HG02938 (cell line): ENCODE measurements around the gene MAP4K2.
A peak's percentile ranks its signal among the peaks of the same experiment; 100 is the strongest.
"Not testable (repeated sequence)": the region's sequence is repeated elsewhere in the genome, so short reads cannot be mapped to it uniquely, and the experiment has no call there.

Experiments
- ATAC-seq: cut with Tn5 transposase; IDR thresholded peaks from one replicate; pipeline ENCODE4 v1.9.1; 2021; ENCODE audit warnings: mild to moderate bottlenecking, moderate library complexity; ENCODE audit not compliant: unreplicated experiment

Gene MAP4K2

DNA sequence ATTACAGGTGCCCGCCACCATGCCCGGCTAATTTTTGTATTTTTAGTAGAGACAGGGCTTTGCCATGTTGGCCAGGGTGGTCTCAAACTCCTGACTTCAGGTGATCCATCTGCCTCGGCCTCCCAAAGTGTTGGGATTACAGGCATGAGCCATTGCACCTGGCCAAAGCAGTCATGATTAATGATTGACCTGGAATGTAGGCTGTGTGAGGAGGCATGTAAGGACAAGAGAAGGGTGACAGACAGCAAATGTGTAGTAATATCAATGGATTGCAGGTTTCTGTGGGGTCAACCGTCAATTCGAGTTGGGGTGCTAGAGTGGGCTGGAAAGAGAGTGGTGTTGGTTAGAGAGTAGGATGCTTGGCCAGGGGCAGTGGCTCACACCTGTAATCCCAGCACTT is 12.4 kb upstream of the MAP4K2 start:
- not testable (repeated sequence) for ATAC-seq

DNA sequence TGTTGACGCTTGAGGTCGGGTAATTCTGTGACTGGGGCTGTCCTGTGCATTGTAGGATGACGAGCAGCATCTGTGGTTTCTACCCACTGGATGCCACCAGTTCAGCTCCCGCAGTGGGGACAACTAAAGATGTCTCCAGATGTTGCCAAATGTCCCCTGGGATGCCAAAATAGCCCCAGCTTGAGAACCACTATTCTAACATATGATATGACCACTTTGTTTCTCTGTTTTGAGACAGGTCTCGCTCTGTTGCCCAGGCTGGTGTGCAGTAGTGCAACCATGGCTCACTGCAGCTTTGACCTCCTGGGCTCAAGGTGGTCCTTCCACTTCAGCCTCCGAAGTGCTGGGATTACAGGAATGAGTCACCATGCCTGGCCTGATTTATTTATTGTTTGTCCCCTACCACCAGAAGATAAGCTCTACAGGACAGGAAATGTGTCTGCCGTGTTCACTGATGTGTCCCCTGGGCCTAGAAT is 11.7 kb upstream of the MAP4K2 start:
- ATAC-seq, result peak; percentile 53

DNA sequence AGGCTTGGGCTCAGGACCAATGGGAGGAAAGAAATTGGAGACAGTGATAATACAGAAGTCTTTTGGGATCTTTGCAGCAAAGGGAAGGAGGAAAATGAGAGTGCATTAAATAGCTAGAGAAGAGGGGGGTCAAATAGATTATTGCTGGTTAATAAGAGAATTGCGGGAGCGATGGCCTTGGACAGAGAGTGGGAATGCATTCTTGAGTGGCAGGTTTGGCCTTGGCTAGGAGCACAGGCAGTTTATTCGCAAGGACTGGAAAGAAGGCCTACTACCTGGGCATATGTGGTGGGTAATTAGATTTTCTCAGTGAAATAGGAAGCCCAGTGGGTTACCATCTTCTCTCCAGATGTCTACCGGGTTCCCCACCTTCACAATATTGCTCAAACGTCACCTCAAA is 10.8 kb upstream of the MAP4K2 start:
- no peak for ATAC-seq

DNA sequence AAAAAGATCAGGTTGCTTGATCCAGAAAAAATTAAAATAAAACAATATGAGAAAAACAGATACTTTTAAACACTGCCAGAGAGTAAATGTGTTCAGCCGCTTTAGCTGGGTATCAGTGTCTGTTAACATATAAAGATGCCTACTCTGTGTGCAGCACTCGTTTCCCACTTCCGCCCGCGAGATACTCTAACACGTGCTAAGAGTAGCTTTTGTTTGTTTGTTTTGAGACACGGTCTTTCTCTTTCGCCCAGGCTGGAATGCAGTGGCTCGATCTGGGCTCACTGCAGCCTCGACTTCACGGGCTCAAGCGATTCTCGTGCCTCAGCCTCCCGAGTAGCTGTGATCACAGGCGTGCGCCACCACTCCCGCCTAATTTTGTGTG is 7.9 kb upstream of the MAP4K2 start:
- ATAC-seq, result peak; percentile 9

DNA sequence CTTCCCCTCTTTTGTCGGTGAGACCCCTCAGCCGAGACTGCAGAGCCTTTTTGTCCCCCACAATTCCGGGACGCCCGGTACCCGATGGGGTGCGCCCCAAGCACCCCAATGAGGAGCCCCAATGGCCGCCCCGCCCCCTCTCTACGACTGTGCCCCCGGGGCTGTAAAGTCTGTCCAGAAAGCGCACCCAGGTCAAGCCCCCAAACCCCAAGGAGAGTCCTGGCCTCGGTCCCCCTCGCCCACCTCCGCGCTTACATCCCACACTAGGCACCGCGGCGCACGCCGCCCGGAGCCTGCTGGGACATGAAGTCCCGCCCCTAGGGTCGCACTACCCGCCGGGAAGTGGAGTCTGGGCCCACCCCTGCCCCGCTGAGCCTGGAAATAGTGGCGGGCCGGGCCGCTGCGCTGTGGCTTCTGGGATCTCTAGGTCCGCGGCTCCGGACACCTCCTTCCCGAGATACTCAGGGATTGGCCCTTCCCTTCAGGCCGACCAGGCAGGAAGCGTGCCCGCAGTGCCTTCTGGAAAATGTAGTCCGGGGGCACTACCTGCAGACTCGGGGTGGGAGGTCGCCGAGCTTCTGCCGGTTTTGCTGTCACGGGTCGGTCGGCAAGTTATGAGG is 7.4 kb upstream of the MAP4K2 start, which contains the start of gene MEN1:
TSS of gene MEN1 (minus strand) at position 281 of the 620 bp plus-strand sequence. CDS start 442 bp downstream, outside the sequence.
- peak; percentile 45 for ATAC-seq

DNA sequence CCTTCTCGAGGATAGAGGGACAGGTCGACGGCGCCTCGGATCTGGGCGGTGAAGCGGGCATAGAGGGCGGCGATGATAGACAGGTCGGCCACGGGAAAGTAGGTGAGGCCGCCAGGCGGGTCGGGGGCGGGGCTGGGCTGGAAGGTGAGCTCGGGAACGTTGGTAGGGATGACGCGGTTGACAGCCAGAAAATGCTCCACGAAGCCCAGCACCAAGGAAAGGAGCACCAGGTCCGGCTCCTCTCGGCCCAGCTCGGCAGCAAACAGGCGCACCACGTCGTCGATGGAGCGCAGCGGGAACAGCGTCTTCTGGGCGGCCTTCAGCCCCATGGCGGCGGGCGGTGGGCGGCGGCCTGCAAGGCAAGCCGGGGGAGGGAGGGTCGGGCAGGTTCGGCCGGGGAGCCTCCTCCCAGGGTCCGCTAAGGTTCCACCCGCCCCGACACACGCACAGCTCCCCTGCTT is 6.8 kb upstream of the MAP4K2 start:
- ATAC-seq, result no peak

DNA sequence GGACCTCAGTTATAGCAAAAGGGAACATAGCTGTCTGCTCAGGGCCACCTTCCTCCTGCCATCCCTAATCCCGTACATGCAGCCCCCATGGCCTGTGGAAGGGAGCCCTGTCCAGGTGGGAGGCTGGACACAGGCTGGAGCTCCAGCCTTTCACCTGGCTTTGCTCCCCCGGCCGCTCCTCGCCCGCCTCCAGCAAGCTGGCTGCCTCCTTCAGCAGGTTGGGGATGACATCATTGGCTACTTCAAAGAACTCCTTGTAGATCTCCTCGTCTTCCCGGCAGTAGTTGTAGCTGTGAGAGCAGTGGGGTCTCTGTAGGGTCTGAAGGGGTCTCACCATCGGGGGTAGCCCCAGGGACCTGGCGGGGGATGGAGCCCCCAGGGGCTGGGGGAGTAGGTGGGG is 2.5 kb upstream of the MAP4K2 start:
- ATAC-seq, result no peak

DNA sequence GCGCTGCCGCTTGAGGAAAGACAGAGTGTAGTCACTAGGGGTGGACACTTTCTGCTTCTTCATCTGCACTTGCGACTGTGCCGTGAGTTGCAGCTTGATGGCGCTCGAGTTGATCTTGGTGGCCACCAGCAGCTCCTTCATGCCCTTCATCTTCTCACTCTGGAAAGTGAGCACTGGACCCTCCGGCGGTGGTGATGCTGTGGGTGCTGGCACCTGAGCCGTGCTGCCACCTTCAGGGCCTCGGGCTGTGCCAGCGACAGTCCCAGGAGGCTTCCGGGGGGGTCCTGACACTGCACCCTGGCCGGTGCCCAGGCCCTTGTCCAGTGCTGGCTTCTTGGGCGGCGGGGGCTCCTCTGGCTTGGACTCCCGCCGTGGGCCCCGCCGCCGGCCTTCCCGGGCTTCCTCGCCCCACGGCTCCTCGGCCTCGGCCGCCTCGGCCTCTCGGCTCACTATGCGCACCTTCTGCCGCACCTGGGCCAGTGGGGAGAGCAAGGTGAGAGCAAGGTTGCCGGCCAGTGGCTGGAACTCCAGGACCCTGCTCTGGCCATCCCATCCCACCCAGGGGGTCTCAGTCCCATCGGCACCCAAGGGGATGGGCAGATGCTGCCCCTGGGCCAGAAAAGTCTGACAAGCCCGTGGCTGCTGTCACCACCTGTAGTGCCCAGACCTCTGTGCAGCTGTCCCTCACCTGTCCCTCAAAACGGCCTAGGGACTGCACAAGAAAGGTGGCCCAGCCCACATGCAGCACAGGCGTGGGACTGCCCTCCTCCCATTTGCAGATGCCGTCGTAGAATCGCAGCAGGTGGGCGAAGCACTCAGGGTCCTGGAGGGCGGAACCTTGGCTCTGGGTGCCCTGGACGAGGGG is 1.6 kb upstream of the MAP4K2 start:
- no peak for ATAC-seq

DNA sequence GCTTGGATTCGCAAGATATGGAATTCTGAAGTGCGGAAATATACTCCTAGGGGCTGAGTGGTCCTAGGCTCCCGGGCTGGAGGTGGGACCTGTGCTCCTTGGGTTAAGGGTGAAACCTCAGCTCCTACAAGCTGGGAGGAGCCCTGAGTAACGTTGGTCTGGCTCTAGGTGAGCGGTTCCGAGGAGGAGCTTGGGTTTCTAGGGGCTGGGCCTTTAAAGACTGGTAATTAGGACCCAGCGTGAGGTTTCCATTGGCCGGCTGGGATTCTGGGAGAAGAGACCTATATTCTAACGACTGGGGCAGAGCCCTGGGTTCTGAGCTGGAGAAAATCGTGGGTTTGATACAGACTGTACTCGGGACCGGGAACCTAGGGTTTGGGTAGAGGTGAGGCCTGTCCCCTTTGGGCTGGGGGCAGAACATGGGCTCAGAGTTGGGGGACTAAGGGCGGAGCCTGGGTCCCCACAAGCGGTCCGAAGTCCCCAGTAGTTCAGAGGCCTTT is 882 bp upstream of the MAP4K2 start:
- ATAC-seq, result no peak

DNA sequence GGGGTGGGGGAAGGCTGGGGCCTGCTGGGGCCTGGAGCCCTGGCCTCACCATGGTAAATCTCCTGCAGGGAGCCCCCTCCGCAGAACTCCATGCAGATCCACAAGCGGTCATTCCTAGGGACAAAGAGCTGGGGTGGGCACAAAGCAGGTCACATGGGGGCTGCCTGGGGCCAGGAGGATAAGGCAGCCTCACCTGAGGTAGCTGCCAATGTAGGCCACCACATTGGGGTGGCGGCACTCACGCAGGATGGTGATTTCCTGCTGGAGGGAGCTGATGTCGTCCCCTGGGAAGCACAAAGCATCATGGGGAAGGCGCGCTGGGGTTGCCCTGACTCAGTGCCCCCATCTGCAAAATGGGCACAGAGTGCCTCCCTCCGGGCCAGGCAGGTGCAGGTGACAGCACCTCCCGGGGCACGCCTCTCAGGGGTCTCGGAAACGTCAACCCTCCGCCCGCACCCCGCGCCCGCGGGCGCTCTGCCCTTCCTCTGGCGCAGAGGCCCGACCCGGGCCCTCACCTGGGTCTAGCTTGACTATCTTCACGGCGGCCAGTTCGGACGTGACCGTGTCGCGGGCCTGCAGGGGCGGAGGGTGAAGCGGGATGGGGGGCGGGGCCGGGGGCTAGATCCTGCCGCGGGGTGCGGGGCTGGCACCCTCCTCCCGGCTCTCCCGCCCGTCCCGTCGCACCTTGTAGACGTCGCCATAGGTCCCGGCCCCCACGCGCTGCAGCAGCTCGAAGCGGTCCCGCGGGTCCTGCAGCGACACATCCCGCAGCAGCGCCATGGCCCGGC is 450 bp downstream of the MAP4K2 start:
- peak; percentile 21 for ATAC-seq

DNA sequence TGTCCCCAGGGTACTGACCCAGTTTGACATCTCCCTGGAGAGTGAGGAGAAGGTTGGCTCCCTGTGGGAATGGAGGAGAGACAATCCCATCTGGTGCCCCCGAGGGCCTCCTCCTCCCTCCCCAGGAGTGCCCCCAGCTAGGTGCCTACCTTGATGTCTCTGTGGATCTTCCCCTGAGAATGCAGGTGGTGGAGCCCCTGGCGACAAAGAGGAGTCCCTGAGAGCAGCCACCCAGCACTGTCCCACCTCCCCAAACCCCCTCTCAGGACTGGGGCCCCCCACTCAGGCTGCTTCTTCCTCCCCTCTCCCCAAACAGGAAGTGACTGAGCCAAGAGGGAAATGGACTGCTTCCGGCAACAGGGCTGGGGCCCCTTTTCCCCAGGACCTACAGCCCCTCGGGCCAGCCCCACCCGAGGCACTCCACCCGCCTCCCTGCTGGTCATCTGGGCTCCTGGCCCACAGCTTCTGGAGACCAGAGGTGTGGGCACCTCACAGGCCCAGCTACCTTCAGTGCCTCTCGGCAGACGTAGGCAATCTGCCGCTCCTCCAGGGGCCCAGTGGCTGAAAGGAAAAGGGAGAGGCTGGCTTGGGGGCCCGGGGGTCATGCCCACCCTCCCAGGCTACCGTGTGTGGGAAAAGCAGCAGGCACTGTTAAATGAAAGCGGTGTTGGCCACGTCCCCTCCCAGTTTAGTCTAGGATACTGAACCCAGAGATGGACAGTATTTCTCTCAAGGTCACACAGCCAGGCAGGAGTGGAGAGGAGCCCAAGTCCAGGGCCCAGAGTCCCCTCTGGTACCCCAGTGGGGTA is 1.2 kb downstream of the MAP4K2 start:
- ATAC-seq, result no peak

DNA sequence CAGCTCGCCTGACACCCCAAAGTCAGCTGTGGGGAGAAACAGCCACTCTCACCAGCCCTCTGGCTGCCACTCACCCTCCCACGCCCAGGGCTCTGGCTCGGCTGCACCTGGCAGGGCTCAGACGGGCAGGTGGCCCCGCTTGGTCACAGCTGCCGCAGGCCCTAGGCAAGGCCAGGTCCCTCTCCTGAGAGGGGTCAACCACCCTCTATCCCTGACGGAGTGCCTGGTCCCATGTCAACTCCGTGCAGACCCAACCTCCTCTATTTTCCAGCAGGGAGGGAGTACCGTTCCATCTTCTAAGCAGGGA is 1.9 kb downstream of the MAP4K2 start:
- ATAC-seq, result no peak

DNA sequence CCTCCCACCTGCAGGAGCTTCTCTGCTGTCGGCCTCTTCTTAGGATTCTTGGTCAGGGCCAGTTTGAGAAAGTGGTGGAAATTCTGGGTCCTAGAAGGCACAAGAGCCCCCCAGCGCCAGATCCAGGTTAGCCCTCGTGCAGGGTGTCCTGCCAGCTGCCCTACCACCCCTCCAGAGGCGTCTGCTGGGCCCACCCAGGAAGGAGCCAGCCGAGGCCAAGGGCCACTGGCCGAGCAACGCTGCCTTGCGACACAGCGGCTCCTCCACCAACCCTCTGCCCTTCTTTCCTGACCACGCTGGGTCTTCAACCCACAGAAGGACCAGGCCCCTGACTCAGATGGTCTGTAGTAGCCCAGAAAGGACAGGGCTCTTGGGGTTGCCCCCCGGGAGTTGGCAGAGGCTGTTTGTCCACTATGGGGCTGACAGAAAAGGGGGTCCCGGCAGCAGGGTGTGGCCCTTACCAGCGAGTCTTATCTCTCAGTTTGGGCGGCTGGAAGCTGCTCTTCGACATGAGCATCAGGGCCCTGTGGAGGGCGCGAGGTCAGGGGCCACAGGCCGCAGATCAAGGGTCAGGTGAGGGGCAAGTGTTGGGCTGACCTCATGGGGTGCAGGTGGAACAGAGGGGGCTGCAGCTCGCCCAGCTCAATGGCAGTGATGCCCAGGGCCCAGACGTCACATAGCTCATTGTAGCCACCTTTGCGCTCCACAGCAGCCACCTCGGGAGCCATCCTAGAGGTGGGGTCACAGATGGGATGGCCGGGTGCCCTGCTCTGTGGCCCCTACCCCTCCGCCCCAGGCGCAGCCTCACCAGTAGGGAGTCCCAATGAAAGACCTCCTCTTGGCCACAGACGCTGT is 2.5 kb downstream of the MAP4K2 start:
- ATAC-seq, result no peak

DNA sequence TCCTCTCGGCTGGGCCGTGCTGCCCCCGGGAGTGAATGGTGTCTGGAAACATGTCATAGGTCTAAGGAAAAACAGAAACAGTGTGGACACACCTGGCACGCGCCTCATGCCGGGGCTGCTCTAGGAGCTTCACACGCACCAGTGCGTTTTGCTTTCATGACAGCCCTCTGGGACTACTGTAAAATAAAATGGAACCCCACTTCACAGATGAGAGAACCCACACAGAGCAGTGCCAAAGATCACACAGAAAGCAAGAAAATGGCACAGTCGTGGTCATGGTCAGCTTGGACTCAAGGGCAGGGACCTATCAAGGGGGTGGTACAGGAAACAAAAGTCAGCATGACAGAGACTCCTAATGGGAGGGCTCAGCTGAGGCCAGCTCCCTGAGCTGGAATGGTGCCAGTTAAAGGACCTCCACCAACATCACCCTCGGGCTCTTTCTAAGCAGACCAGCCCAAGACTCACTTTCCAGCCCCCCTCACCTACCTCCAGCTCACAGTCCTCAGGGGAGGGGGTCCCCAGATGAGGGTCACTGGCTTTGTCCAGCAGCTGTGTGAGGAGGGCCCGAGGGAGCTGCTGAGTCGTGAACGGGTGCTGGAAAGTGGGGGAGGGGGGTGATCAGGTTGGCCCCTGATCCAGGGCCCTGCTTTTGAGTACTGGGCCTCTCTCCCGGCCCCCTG is 3.3 kb downstream of the MAP4K2 start:
- ATAC-seq, result no peak

DNA sequence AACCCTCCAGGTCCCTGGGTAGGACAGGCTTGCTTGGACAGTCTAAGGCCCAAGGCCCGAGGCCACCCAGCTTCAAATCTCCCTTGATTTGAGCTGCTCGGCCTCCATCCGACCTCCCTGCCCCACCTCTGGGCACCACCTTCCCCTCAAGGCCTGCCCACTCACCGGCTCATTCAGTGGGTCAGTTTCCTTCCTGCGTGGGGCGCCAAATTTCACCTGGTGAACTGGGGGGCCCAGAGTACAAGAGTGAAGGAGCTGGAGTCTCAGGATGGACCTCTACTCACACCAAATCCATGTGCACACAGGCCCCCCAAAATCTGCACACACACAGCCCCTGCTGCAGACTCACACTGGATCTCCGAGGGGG is 3.8 kb downstream of the MAP4K2 start:
- ATAC-seq, result no peak

DNA sequence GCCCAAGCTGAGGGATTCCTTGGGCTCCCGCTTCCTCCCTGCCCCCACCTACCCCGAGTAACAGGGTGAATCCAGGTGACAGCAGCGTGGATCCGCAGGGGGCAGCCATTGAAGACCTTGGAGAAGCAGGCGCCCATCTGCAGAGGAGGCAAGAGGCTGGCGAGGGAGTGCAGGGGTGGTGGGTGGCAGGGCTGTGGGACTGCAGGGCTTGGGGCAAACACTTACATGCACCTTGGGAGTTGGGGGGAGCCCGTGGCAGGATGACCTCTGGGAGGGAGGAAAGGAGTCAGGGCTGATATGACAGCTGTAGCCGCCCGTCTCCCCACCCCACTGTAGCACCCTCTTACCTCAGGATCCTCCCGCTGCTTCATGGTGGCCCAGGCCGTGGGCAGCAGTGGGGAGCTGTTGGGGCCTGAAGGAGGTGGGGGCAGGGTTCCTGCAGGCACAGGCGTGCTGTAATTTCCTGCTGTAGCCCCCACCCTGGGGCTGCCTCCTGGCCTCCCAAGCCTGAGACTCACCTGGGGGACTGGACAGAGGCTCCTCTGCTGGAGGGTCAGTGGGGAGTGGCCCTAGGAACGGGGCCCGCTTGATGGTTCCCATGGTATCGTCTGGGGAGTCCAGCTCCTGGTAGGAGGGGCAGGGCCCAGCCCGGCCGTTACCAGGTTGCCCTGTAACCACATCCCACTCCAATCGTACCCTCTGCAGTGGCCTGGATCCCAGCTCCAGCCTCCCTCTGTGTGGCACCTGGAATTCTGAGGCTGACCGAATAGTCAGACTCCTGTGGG is 6.1 kb downstream of the MAP4K2 start:
- ATAC-seq, result no peak

DNA sequence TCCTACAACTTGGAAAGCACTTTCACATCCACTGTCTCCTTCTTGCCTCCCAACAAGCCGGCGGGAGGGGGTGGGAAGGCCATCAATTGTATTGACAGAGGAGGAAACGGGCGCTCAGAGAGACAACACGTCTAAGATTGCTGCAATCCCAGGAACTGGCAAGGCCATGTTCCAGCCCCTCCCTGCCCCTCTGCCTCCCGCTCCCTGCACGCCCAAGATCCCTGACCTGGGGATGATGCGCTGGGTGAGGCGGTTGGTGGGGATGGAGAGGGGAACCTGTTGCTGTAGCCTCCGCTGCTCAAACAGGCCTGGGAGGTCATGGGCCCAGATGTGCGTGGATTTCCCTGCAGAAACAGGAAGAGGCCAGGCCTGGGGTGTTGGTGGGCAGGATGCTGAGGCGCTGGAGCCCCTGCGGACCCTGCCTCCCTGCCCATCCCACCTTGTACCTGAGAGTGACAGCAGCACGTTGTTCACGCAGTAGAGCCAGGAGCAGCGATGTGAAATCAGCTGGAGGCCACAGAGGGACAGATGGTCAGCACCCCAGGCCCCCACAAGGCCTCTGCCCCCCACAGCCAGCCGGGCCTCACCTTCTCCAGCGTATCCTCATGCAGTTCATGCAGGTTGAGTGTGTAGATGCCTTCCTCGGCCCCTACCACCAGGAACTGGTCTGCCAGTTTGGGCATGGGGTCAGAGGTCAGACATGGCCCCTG is 6.8 kb downstream of the MAP4K2 start:
- ATAC-seq, result no peak

DNA sequence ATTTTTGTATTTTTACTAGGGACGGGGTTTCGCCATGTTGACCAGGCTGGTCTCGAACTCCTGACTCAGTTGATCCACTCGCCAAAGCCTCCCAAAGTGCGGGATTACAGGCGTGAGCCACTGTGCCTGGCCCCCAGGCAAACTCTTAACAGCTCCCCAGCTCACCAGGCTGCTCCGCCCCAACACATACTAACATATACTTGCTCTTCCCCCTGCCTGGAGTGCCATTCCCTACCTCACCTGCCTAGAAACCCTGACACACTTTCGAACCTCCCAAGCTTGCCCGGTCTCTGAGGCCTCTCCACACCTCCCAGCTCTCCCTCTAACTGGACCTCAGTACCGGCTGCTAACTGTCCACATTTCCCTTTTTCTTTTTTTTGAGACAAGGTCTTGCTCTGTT is 8.5 kb downstream of the MAP4K2 start:
- ATAC-seq, result no peak
